ENCODE data around the gene KIAA0825.

- TF ChIP-seq EZH2 (IDR thresholded peaks at IDR 0.05; ENCODE audit: low read length, missing control alignments): no peak
- no peak for TF ChIP-seq CTCF (conservative IDR thresholded peaks at IDR 0.05 in 1 of 2, IDR thresholded peaks at IDR 0.05 in 1 of 2; ENCODE audit: low read depth in 1 of 2, low read length in 2 of 2)
Measured at GRCh38 chr5:94125107-94125506, 493.3 kb downstream of the KIAA0825 start.

Data from fibroblast of lung (primary cell).